ENCODE results near the gene ATP10A. TPM values are rescaled to one million over a fixed set of nuclear protein-coding genes. Genes with fewer than 3 reads are reported as not detected.

The ATP10A gene
- total and polyA plus RNA-seq, 2 of the 8 experiments (the other 6 are each of a cell fraction or from before 2014, with no cell fraction given), result 2.0 to 2.8 TPM

DNA sequence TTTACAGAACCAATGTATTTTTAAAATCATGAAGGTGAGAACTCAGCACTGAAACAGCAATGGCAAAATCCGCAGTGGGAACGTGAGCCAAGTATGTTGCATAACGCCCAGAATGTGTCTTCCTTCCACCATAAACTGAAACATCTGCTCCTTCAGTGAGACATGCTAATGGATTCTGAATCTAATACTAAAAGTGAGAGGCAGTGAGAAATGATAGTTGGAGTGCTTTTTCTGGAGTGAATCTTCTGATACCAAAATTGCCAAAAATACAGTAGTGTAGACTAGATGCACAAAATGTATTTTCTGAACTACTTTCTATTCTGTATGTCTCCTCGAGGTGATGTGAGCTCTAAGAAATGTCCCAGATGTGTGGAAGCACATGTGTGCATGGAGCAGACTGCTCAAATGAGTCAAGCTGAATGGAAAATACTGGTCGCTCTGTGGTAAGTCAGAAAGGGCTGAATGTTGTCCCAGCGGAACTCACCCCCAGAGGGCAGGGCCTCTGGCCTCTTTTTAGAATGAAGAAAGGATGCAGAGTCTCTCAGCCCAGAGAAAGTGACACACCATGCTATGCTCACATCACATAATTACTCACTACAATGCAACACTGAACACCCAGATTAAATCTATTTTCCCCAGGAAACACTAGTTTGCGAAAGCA is 73.0 kb downstream of the ATP10A start:
- Histone ChIP-seq H2BK120ac (replicated peaks; ENCODE audit: low read depth, low read length) (peak overlapping the region; percentile 89), H3K4me3 (ENCODE audit: extremely low read depth in 1 of 4, insufficient read depth in 2 of 4, low read depth in 3 of 4, low read length in 4 of 4) (no peak overlapping the region; a peak in 1 of 8 replicates), H3K18ac (ENCODE audit: extremely low read depth, low read length) (no peak overlapping the region), H4K91ac (replicated peaks; ENCODE audit: insufficient read length, low read length) (peak overlapping the region; percentile 44), H3K23ac (ENCODE audit: insufficient read length) (no peak overlapping the region), H4K5ac (ENCODE audit: insufficient read length, low read depth, low read length) (no peak overlapping the region), H2BK20ac (ENCODE audit: low read length) (no peak overlapping the region), H3K27me3 (replicated peaks in 1 of 4; ENCODE audit: control insufficient read depth in 3 of 4, extremely low read depth in 1 of 4, insufficient read depth in 3 of 4, low read length in 3 of 4) (no peaks in the 10 kb centered on the region), H3K79me1 (ENCODE audit: low read depth, low read length) (no peaks in the 10 kb centered on the region), H2BK5ac (ENCODE audit: low read depth, low read length) (peak overlapping the region; percentile 11; the same call in 1 of the 2 replicates), H2AK5ac (ENCODE audit: low read depth, low read length) (peak overlapping the region; percentile 34; the same call in 1 of the 2 replicates), H3K36me3 (ENCODE audit: control insufficient read depth in 2 of 4, insufficient read depth in 4 of 4, low read length in 3 of 4) (no peaks in the 10 kb centered on the region), H4K20me1 (replicated peaks in 1 of 2; ENCODE audit: control insufficient read depth in 1 of 2, insufficient read depth in 2 of 2, low read length in 2 of 2) (no peaks in the 10 kb centered on the region), H3K4me1 (replicated peaks in 1 of 4; ENCODE audit: control insufficient read depth in 3 of 4, insufficient read depth in 4 of 4, low read length in 3 of 4) (peaks cover 0 to 6% (median under 1%) of the 10 kb centered on the region in 4 experiments; a peak in 5 of 7 replicates), H3K4ac (replicated peaks; ENCODE audit: insufficient read length, low read depth, low read length) (no peak overlapping the region), H3K56ac (replicated peaks; ENCODE audit: insufficient read length, low read depth, low read length) (no peak overlapping the region), H3K14ac (ENCODE audit: insufficient read length) (no peak overlapping the region), H2BK15ac (ENCODE audit: low read length) (no peak overlapping the region), H3K9ac (replicated peaks in 1 of 4; ENCODE audit: extremely low read depth in 1 of 4, low read depth in 3 of 4, low read length in 3 of 4) (no peak overlapping the region), H3K27ac (ENCODE audit: low read depth, low read length) (no peak overlapping the region), H2AFZ (ENCODE audit: low read length) (no peak overlapping the region), H3K79me2 (ENCODE audit: control insufficient read depth in 1 of 2, insufficient read depth in 2 of 2, low read length in 2 of 2) (no peaks in the 10 kb centered on the region), H2BK12ac (ENCODE audit: low read depth, low read length) (no peak overlapping the region), H4K8ac (ENCODE audit: extremely low read depth, insufficient read depth, low read length) (no peak overlapping the region), H3K23me2 (ENCODE audit: low read depth, low read length) (no peaks in the 10 kb centered on the region), H3K9me3 (ENCODE audit: insufficient read depth in 2 of 2, low read depth in 1 of 2, low read length in 1 of 2) (no peaks in the 10 kb centered on the region), H3K4me2 (ENCODE audit: insufficient read depth in 1 of 2, low read depth in 2 of 2, low read length in 2 of 2) (0 out of 4 replicates have a peak overlapping the region, but pooled peaks of 1 of the 2 experiments have one; percentile 8)
- WGBS, 2 experiments (ENCODE audit: extremely low coverage in 1 of 2, insufficient coverage in 1 of 2, insufficient read length in 1 of 2, insufficient replicate concordance in 2 of 2, low coverage in 1 of 2, low lambda C conversion rate in 2 of 2, missing lambda C conversion rate in 1 of 2), result 69% methylated on average over 7 of the region's 7 CpGs; no CpG with 5 or more reads in 1 of the 2 experiments
- TF ChIP-seq SP4 (IDR thresholded peaks at IDR 0.05; ENCODE audit: low read length) (no peak), SIRT6 (IDR thresholded peaks at IDR 0.05; ENCODE audit: low read length) (no peak), POLR2AphosphoS5 (IDR thresholded peaks at IDR 0.05; ENCODE audit: low read depth, low read length) (no peak), ASH2L (IDR thresholded peaks at IDR 0.05; ENCODE audit: low read length) (no peak)
- TF ChIP-seq, protein P1, sequence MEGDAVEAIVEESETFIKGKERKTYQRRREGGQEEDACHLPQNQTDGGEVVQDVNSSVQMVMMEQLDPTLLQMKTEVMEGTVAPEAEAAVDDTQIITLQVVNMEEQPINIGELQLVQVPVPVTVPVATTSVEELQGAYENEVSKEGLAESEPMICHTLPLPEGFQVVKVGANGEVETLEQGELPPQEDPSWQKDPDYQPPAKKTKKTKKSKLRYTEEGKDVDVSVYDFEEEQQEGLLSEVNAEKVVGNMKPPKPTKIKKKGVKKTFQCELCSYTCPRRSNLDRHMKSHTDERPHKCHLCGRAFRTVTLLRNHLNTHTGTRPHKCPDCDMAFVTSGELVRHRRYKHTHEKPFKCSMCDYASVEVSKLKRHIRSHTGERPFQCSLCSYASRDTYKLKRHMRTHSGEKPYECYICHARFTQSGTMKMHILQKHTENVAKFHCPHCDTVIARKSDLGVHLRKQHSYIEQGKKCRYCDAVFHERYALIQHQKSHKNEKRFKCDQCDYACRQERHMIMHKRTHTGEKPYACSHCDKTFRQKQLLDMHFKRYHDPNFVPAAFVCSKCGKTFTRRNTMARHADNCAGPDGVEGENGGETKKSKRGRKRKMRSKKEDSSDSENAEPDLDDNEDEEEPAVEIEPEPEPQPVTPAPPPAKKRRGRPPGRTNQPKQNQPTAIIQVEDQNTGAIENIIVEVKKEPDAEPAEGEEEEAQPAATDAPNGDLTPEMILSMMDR (IDR thresholded peaks at IDR 0.05; ENCODE audit: control extremely low read depth in 1 of 3, insufficient read depth in 1 of 3, low read depth in 1 of 3, low read length in 3 of 3), result peak in 2 of 3 experiments; percentile 1 to 8; a peak in 1 of 4 replicates
- ChIA-PET POLR2A (ENCODE audit: partially characterized antibody) (interaction anchor here (0.9 to 1.4 kb wide), 2 partner anchors 10 to 12 kb away, joined by 3 to 4 read pairs; no protein-coding TSS in a partner anchor), CTCF (ENCODE audit: partially characterized antibody) (interaction anchor here (1.0 kb wide), 1 partner anchor 22 kb away, joined by 3 read pairs; no protein-coding TSS in a partner anchor)
- DNase-seq (ENCODE audit: low read depth in 1 of 2, low spot score in 2 of 2) (no peak), FAIRE-seq (no peak)

Data from H1 (cell line).